GM13976 (cell line): ENCODE measurements around the gene MAP2K2.

Source experiments
- DNase-seq: peaks from one replicate; pipeline ENCODE4 v3.0.0; 2012; ENCODE audit warnings: low spot score
- in situ Hi-C: fragments of 300-500 bp; cut with MboI; formaldehyde crosslinking; loops from one replicate; pipeline ENCODE4 v1.12.0; 2022; ENCODE audit warnings: low sequenced_read_pairs, mixed read lengths, inconsistent platforms; ENCODE audit not compliant: unreplicated experiment
- TF ChIP-seq, protein P1 (sequence below): IDR thresholded peaks from 2 replicates; pipeline ENCODE4 v1.5.1; 2012; ENCODE audit warnings: borderline replicate concordance, mild to moderate bottlenecking; ENCODE audit not compliant: insufficient read depth; ENCODE audit errors: extremely low read depth, missing control alignments, control extremely low read depth

The MAP2K2 gene

DNA sequence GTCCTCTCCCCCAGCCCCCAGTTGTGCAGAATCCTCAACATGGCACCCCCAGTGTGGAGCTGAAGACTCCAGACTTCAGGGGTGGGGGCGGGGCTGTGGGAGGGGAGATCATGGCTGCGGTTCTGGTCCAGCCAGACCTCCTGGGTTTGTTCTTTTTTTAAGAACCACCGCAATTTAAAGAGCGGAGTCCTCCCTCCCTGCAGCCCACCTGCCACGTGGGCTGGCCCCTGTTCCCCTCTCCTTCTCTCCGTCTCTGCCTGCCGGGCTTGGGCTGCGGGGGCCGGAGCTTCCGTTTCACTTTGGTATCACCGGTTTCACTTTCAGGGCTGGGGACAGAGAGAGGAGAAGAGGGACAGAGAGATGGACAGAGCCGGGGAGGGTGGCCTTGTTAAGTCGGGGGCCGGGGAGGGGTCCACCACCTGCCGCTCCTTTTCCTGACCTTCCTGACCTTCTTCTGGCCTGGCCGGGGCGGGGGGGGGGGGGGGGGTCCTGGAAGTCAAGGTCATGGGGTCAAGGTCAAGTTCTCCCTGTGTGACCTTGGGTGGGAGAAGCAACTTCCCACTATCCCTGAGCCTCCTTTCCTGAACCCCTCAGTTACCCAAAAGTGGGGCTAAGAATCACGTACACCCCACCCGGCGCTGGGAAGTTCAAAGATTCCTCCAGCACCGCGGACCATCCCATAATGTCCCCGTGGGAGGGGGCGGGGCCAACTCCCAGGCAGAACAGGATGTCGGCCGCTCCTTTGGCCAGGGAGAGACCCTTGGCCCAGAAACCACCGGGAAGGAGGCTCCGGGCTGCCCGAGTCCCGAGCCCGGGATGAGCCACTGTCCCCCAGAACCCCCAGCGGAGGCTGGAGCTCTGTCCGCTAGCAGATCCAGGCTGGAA is 45.9 kb downstream of the MAP2K2 start:
- TF ChIP-seq, protein P1, sequence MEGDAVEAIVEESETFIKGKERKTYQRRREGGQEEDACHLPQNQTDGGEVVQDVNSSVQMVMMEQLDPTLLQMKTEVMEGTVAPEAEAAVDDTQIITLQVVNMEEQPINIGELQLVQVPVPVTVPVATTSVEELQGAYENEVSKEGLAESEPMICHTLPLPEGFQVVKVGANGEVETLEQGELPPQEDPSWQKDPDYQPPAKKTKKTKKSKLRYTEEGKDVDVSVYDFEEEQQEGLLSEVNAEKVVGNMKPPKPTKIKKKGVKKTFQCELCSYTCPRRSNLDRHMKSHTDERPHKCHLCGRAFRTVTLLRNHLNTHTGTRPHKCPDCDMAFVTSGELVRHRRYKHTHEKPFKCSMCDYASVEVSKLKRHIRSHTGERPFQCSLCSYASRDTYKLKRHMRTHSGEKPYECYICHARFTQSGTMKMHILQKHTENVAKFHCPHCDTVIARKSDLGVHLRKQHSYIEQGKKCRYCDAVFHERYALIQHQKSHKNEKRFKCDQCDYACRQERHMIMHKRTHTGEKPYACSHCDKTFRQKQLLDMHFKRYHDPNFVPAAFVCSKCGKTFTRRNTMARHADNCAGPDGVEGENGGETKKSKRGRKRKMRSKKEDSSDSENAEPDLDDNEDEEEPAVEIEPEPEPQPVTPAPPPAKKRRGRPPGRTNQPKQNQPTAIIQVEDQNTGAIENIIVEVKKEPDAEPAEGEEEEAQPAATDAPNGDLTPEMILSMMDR, result no peak
- peak; percentile 86 for DNase-seq
- in situ Hi-C loops, result no loop called here

DNA sequence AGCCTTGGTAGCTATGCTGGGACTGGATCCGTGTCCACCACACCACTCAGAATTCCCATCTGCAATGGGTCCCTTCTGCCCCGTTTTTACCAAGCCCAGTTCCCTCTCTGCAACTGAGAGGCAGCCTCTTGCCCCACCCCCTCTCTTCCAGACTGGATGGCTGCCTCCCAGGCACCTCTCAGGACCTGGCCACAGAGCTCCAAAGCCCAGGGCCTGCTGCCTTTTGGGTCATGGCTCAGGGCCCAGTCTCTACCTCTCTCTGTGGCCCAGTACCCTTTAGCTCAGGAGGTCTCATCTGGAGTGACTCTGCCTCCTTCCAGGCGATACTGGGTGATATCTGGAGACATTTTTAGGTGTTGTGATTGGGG is 46.9 kb downstream of the MAP2K2 start:
- DNase-seq, result no peak
- TF ChIP-seq, protein P1, result no peak
- in situ Hi-C loops, result no loop called here

DNA sequence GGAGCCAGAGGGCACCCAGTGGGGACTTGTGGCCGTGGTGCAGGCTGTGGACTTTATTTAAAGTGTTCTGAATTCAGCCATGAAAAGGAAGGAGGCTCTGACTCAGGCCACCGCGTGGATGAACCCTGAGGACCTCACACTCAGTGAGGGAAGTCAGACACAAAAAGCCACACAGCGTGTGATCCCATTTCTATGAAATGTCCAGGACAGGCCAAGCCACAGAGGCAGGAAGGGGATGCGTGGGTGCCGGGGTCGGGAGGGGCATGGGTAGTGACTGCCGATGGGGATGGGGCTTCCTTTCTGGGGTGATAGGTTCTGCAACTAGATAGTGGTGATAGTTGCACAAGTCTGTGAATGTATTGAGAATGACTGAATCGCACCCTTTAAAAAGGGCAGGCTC is 48.5 kb downstream of the MAP2K2 start:
- no peak for DNase-seq
- in situ Hi-C loops, result no loop called here
- TF ChIP-seq, protein P1, result no peak

DNA sequence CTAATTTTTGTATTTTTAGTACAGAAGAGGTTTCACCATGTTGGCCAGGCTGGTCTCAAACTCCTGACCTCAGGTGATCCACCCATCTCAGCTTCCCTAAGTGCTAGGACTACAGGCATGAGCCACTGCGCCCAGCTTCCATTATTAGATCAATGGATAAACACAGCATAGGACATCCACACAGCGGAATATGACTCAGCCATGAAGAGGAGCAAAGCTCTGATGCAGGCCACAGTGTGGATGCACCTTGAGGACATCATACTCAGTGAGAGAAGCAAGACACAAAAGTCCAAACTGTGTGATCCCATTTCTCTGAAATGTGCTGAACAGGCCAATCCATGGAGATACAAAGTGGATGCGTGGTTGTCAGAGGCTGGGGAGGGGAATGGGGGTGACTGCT is 52.3 kb downstream of the MAP2K2 start:
- TF ChIP-seq, protein P1, result no peak
- DNase-seq, result no peak
- in situ Hi-C loops, result no loop called here

DNA sequence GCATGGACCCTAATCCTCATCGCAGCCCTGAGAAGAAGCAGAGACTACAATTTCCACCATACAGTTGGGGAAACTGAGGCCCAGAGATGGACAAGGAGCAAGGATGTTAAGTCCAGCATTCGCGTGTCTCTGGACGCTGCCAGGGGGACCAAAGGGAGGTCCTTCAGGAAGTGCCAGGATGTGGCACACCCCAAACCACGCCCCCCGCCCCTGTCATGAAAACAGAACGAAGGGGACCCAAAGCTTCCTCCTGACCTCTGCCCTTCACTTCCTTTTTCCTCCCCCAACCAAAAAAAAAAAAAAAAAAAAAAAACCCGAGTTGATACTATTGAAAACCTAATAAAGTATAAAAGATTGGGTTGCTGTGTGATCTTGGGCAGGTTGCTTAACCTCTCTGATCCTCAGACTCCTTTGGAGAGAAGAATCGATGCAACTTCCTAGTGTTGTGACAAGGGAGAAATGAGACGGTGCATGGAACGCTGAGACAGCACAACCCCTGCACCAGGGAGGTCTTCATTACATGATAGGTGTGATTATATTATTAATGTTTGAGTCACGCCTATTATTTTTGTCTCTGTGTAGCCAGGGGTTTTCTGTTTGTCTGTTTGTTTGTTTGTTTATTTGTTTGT is 54.5 kb downstream of the MAP2K2 start:
- in situ Hi-C loops, result no loop called here
- no peak for DNase-seq
- TF ChIP-seq, protein P1, result no peak

DNA sequence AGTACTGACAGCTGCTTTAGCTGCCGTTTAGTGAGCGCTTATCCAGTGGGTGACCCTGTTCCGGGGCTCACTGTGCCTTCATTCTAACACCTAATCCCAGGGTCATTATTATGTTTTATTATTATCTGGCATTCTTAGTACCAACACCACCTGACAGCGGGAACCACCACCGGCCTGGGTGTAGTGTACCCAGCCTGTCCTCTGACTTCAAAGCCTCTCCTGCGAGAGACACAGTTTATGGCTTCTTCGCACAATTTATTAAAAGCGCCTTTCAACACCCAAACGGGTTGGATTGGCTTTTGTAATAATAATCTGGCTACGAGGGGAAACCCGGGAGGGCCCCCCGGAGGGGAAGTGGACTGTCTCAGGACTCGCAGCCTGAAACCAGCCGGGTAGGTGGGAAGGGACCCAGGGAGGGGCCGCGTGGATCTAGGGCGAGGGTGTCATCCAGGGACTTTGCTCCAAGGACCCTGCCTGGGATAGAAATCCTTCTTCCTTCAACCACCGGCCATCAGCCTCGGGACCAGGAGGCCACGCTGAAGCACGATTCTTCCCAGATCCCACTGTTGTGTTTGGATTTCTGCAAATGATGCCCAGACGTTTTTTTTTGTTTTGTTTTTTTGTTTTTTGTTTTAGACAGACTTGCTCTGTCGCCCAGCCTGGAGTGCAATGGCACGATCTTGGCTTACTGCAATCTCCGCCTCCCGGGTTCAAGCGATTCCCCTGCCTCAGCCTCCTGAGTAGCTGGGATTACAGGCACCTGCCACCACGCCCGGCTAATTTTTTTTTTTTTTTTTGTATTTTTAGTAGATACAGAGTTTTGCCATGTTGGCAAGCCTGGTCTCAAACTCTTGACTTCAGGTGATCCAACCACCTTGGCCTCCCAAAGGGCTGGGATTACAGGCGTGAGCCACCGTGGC is 55.6 kb downstream of the MAP2K2 start:
- in situ Hi-C loops, result no loop called here
- TF ChIP-seq, protein P1, result no peak
- DNase-seq, result no peak
